LoVo (cell line): ENCODE results near the gene EFEMP2.

Experiments used
- DNase-seq: peaks from one replicate; pipeline ENCODE4 v3.0.0-alpha.2; 2016; ENCODE audit warnings: low spot score

The EFEMP2 gene

DNA sequence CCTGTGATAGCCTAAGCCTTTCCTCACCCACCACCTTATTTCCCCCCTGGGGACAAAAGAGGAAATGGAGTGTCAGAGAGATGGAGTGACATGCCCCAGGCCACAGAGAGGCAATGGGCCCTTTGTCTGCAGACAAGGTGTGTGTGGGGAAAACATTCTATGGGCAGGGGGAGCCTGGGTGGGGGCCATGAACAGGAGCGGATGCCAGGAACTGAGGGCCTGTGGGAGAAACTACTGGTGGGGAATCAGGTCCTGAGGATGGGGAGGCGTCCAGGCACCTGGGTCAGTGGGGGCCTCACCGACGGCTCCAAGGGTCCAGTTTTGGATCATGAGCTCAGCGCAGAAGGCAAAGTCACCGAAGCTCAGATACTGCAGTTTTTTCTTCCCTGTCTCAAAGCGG lies 12.6 kb upstream of the EFEMP2 start:
- DNase-seq: no peak

DNA sequence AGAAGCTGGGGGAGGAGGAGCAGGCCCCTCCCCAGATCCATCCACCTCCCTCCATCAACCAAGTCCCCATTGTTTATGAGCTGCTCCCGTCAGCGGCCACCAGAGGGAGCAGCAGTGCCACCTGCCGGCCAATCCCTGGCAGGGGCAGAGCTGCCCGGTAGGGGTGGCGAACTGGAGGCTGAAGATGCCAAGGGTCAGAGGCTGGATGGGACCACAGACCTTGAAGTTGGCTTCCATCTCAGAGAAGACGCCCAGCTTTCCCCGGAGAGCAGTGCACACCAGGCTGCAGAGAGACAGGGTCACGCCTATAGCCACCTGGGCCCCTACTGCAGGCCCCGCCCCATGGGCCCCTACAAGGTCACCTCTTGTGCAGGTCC lies 12.1 kb upstream of the EFEMP2 start:
- DNase-seq: peak; percentile 74

DNA sequence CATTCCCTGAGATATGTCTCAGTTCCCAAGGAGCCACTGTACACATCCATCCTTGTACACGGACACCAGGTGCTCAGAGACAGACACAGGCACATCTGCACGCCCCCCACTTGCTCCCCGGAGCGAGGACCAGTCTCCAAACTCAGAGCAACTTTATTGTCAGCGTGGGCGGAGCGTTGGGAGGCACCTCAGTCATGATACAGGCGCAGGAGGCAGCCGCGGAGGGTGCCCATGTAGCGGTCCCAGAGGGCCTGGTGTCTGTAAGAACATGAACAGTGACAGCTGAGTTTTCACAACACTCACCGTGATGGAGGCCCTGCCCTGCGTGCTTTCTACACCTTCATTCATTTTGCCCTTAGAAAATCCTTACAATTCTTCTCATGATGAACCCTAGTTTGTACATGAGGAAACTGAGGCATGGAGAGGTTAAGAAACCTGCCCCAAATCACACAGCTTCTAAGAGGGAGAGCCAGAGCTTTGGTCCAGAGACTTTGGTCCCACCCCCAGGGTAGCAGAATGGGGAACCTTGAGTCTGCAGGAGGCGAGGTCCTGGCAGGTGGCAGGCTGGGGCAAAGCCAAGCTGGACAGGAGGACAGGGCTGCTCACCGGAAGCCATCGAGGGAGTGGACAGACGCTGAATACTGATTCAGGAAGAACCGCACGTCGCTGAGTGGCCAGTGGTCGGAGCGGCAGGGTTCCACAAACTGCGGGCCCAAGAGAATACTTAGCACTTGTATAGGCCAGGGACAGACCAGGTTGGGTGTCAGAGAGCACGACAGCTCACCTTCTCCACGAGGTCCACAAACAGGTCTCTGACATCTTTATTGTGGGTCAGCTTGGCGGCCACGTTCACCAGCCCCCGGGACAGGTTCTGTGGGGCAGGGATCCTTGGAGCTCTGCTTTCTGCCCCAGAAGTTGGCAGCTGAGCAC lies 11.5 kb upstream of the EFEMP2 start:
- no peak for DNase-seq

- no peak for DNase-seq
These were observed 10.6 kb upstream of the EFEMP2 start for GRCh38 chr11:65883058-65883761.

- no peak for DNase-seq
These were observed 9.8 kb upstream of the EFEMP2 start for GRCh38 chr11:65882120-65883057.

DNA sequence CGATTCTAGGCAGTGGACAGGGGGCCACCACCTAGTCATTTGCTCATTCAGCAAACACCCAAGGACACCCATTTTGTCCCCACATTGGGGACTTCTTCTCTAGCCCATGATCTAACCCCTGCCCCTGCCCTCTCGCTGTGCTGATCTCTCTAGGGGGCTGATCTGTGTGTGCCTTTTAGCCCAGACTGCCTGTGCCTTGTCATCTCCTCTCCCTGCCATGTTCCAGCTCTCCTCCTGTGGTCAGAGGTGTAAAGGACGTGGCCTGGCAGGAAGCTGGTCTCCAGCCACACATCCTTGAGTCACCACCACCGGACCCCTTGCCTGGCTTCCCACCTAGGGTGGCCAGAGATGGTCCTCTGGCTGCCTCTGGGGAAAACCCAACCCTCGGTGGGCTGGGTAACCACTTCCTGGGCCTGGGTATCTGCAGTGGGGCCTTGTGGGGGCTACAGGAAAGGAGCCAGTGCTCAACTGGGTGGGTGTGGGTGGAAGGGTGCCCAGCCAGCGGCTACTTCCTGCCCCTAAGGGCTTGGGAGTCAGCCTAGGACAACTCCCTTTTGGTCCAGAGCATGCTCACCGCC lies 8.3 kb upstream of the EFEMP2 start:
- no peak for DNase-seq

- no peak for DNase-seq
These were observed 7.4 kb upstream of the EFEMP2 start for GRCh38 chr11:65880027-65880426.

GRCh38 chr11:65879617-65880016 lies 7.0 kb upstream of the EFEMP2 start, which contains the start of gene CTSW:
Gene CTSW, plus strand, starts transcription at chr11:65879837. Its CDS starts 18 bp downstream, at chr11:65879855.
- DNase-seq: no peak

- peak; percentile 94 for DNase-seq
These were observed 937 bp upstream of the EFEMP2 start for GRCh38 chr11:65873318-65874156.

- DNase-seq: no peak
These were observed 620 bp downstream of the EFEMP2 start for GRCh38 chr11:65871811-65872548.

DNA sequence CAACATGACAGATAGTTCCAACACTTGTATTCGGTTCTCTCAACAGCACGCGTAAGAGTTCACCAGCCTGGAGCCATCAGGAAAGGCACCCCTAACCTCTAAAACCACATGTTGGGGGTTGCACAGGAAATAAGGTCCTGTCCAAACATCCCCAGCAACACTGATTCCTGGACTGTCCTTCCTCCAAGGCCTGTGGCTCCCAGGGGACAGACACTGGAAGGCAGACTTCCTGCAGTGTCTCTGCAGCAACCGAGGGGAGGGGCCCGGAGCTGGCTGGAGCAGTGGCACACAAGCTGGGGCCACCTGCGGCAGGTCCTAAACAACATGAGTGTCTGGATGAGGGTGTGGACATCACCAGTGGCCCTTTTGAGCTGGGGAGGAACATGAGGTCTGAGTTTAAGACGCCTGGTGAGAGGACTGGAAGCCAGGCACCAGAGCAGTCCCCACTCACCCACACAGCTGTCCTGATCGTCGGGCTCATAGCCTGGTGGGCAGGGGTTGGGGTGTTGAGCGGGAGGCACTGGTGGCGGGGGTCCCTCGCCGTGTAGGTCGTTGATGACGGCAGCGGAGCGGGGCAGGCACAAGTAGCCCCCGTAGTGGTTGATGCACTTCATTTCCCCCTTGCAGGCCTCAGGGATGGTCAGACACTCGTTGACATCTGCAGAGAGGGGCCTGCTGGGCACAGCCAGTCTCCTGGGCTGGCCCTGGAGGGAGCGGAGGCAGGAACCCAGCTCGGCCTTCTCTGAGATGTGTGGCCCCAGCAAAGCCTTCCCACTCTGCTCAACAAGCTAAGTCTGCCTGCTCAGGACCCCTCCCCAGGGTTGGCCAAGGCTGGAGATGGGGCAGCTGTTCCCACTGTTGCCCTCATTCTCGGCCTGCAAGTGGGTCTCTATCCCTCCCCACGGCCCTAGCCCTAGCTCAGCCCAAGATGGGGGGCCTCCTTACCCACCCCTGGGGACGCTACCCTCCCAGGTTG lies 1.6 kb downstream of the EFEMP2 start:
- no peak for DNase-seq

GRCh38 chr11:65870307-65870658 lies 2.3 kb downstream of the EFEMP2 start:
- no peak for DNase-seq

- DNase-seq: no peak
These were observed 2.8 kb downstream of the EFEMP2 start for GRCh38 chr11:65869643-65870306.

GRCh38 chr11:65868907-65869306 lies 3.7 kb downstream of the EFEMP2 start:
- no peak for DNase-seq

GRCh38 chr11:65868076-65868667 lies 4.4 kb downstream of the EFEMP2 start:
- no peak for DNase-seq

DNA sequence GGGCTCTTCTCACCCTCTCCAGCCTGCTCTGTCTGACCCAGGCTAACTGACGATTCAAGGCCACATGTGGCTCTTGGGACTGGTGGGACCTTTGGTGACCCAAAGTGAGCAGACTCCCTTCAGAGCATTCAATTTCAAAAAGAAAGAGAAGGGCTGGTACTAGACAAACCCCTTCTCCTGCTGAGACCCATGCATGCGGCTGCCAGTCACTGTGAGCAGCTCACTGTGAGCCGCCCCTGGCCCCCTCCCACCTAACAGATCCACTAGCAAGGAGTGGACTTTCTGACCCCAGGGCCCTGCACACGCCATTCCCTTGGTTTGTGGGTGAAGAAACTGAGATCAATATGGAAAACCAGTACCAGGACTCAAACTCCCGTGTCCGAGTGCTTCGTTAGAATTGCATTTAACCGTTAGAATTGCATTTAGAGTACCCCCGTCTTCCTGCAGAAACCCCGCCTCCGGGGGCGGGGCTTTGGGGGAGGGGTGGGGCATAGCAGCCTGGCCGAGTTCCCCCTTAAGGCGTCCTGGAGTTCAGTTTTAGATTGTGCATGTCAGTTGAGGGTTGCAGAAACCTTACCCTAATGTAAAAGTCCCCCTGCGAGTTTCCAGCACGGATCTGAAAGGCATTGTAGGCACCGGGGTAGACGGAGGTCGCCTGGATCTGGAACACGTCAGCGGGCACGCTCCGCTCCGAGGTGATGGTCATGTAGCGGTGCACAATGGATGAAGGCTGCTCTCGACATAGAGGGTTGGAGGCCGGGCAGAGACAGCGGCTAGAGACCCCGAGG lies 5.1 kb downstream of the EFEMP2 start:
- no peak for DNase-seq
